DOHH2 (cell line): Measurements from ENCODE around the gene BPI.
"Not testable (repeated sequence)": the region's sequence is repeated elsewhere in the genome, so short reads cannot be mapped to it uniquely, and the experiment has no call there.

Experiments used
- CTCF ChIP-seq: fragments of 200-600 bp; sonication (generic); IDR thresholded peaks from one replicate; pipeline ENCODE4 v1.5.1; 2014; ENCODE audit warnings: antibody characterized with exemption, mild to moderate bottlenecking, low read depth, low read length; ENCODE audit not compliant: poor library complexity, severe bottlenecking
- EZH2phosphoT487 ChIP-seq: fragments of 200-600 bp; sonication (generic); IDR thresholded peaks from 2 replicates; pipeline ENCODE4 v1.6.1; 2017; ENCODE audit warnings: borderline replicate concordance, mild to moderate bottlenecking, antibody characterized with exemption, low read length, moderate library complexity, mixed read lengths

- TF ChIP-seq CTCF, EZH2phosphoT487: not testable (repeated sequence)
Measured at GRCh38 chr20:38339521-38339896, 35.6 kb downstream of the BPI start.
